Measurements from ENCODE around the gene F2.

F2 gene

GRCh38 chr11:46743693-46744339 lies 24.8 kb downstream of the F2 start:
- no peak for FAIRE-seq

- no peak for FAIRE-seq
Observed at GRCh38 chr11:46745328-46745727, 26.3 kb downstream of the F2 start.

GRCh38 chr11:46745995-46746394 lies 27.0 kb downstream of the F2 start:
- no peak for FAIRE-seq

GRCh38 chr11:46747150-46747549 lies 28.1 kb downstream of the F2 start:
- no peak for FAIRE-seq

- no peak for FAIRE-seq
Observed at GRCh38 chr11:46755962-46756361, 36.9 kb downstream of the F2 start.

- FAIRE-seq: no peak
Observed at GRCh38 chr11:46759196-46759595, 40.2 kb downstream of the F2 start.

- FAIRE-seq: no peak
Observed at GRCh38 chr11:46760429-46761128, 41.6 kb downstream of the F2 start.

- no peak for FAIRE-seq
Observed at GRCh38 chr11:46761807-46762206, 42.8 kb downstream of the F2 start.

GRCh38 chr11:46762248-46762647 lies 43.2 kb downstream of the F2 start:
- FAIRE-seq: no peak

GRCh38 chr11:46766656-46767055 lies 47.6 kb downstream of the F2 start:
- FAIRE-seq: no peak

- FAIRE-seq: no peak
Observed at GRCh38 chr11:46769636-46770221, 50.7 kb downstream of the F2 start.

GRCh38 chr11:46776878-46777277 lies 57.9 kb downstream of the F2 start:
- no peak for FAIRE-seq

GRCh38 chr11:46778416-46778815 lies 59.4 kb downstream of the F2 start:
- no peak for FAIRE-seq
